ENCODE data around the gene CHST6.

- no peak for TF ChIP-seq CTCF (IDR thresholded peaks at IDR 0.05; ENCODE audit: insufficient read depth, low read length)
- TF ChIP-seq SPI1 (IDR thresholded peaks at IDR 0.05; ENCODE audit: borderline replicate concordance, low read depth) = no peak
- TF ChIP-seq, protein P1, sequence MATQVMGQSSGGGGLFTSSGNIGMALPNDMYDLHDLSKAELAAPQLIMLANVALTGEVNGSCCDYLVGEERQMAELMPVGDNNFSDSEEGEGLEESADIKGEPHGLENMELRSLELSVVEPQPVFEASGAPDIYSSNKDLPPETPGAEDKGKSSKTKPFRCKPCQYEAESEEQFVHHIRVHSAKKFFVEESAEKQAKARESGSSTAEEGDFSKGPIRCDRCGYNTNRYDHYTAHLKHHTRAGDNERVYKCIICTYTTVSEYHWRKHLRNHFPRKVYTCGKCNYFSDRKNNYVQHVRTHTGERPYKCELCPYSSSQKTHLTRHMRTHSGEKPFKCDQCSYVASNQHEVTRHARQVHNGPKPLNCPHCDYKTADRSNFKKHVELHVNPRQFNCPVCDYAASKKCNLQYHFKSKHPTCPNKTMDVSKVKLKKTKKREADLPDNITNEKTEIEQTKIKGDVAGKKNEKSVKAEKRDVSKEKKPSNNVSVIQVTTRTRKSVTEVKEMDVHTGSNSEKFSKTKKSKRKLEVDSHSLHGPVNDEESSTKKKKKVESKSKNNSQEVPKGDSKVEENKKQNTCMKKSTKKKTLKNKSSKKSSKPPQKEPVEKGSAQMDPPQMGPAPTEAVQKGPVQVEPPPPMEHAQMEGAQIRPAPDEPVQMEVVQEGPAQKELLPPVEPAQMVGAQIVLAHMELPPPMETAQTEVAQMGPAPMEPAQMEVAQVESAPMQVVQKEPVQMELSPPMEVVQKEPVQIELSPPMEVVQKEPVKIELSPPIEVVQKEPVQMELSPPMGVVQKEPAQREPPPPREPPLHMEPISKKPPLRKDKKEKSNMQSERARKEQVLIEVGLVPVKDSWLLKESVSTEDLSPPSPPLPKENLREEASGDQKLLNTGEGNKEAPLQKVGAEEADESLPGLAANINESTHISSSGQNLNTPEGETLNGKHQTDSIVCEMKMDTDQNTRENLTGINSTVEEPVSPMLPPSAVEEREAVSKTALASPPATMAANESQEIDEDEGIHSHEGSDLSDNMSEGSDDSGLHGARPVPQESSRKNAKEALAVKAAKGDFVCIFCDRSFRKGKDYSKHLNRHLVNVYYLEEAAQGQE (IDR thresholded peaks at IDR 0.05; ENCODE audit: insufficient replicate concordance, low read depth) = no peak
- no peak for TF ChIP-seq POLR2AphosphoS5 (IDR thresholded peaks at IDR 0.05; ENCODE audit: low read depth)
Observed at GRCh38 chr16:75485230-75486013, 9.8 kb downstream of the CHST6 start.

Data from HL-60 (cell line).